HG02623 (cell line): ENCODE measurements around the gene FBXL16.

Experiments
- ATAC-seq: cut with Tn5 transposase; IDR thresholded peaks from one replicate; pipeline ENCODE4 v1.9.1; 2021; ENCODE audit warnings: moderate library complexity; ENCODE audit not compliant: unreplicated experiment

The FBXL16 gene

GRCh38 chr16:678858-679813 lies 26.5 kb downstream of the FBXL16 start:
- ATAC-seq = no peak

- no peak for ATAC-seq
Measured at GRCh38 chr16:678209-678857, 27.3 kb downstream of the FBXL16 start.

- ATAC-seq = no peak
Measured at GRCh38 chr16:677316-678190, 28.0 kb downstream of the FBXL16 start.

- no peak for ATAC-seq
Measured at GRCh38 chr16:676913-677312, 28.7 kb downstream of the FBXL16 start.

GRCh38 chr16:676565-676902 lies 29.1 kb downstream of the FBXL16 start:
- ATAC-seq = no peak

GRCh38 chr16:675884-676564 lies 29.6 kb downstream of the FBXL16 start:
- ATAC-seq = no peak

GRCh38 chr16:674968-675883 lies 30.4 kb downstream of the FBXL16 start, which contains the start of gene RHBDL1:
Gene RHBDL1, plus strand, starts transcription at chr16:675671. Its CDS starts 120 bp downstream, at chr16:675791.
- ATAC-seq = no peak

GRCh38 chr16:674214-674881 lies 31.3 kb downstream of the FBXL16 start:
- no peak for ATAC-seq

- no peak for ATAC-seq
Measured at GRCh38 chr16:673399-673991, 32.1 kb downstream of the FBXL16 start.

- ATAC-seq = no peak
Measured at GRCh38 chr16:672851-673250, 32.8 kb downstream of the FBXL16 start.

- ATAC-seq = no peak
Measured at GRCh38 chr16:672371-672770, 33.2 kb downstream of the FBXL16 start.

GRCh38 chr16:671353-672131 lies 34.1 kb downstream of the FBXL16 start:
- ATAC-seq = no peak

- no peak for ATAC-seq
Measured at GRCh38 chr16:670485-671352, 34.9 kb downstream of the FBXL16 start.

GRCh38 chr16:669666-670065 lies 35.9 kb downstream of the FBXL16 start:
- no peak for ATAC-seq

GRCh38 chr16:668519-669171 lies 37.0 kb downstream of the FBXL16 start:
- peak; percentile 10 for ATAC-seq

- ATAC-seq = peak; percentile 75
Measured at GRCh38 chr16:667780-668518, 37.7 kb downstream of the FBXL16 start, which contains the start of gene RHOT2. Gene RHOT2, plus strand, starts transcription at chr16:668132. Its CDS starts 68 bp downstream, at chr16:668200.
